SK-N-SH (cell line): Measurements from ENCODE around the gene TSPYL4.

ENCODE experiments used
- CHD2 ChIP-seq: fragments of 150-350 bp; IDR thresholded peaks from 2 replicates; pipeline ENCODE4 v1.6.1; 2018; ENCODE audit warnings: low read length; ENCODE audit not compliant: partially characterized antibody
- ELF1 ChIP-seq: IDR thresholded peaks from 2 replicates; pipeline ENCODE4 v1.4.0; 2012
- EP300 ChIP-seq, 2 experiments: IDR thresholded peaks; 2 replicates each; pipeline versions ENCODE4 v1.4.0 to v1.6.1; 2012; ENCODE audit warnings: borderline replicate concordance in 1 of 2, low read depth in 1 of 2, low read length in 1 of 2
- EZH2phosphoT487 ChIP-seq: fragments of 200-600 bp; sonication (generic); IDR thresholded peaks from 2 replicates; pipeline ENCODE4 v1.6.1; 2017; ENCODE audit warnings: low read depth, mixed run types, mild to moderate bottlenecking, antibody characterized with exemption, moderate library complexity, borderline replicate concordance
- JUND ChIP-seq: IDR thresholded peaks from 2 replicates; pipeline ENCODE4 v1.4.0; 2012
- MAX ChIP-seq: IDR thresholded peaks from 2 replicates; pipeline ENCODE4 v1.4.0; 2012; ENCODE audit warnings: low read depth
- RCOR1 ChIP-seq: fragments of 150-350 bp; IDR thresholded peaks from 2 replicates; pipeline ENCODE4 v1.6.1; 2017; ENCODE audit warnings: antibody characterized with exemption, low read length
- RFX5 ChIP-seq: IDR thresholded peaks from 2 replicates; pipeline ENCODE4 v1.6.1; 2012; ENCODE audit warnings: mild to moderate bottlenecking, improper control_type of control experiment, low read length
- RXRA ChIP-seq: IDR thresholded peaks from 2 replicates; pipeline ENCODE4 v1.4.0; 2012; ENCODE audit warnings: low read depth, mild to moderate bottlenecking, borderline replicate concordance
- TF ChIP-seq, protein P1 (sequence below): fragments of 200-600 bp; sonication (generic); IDR thresholded peaks from 2 replicates; pipeline ENCODE4 v1.6.1; 2017; ENCODE audit warnings: antibody characterized with exemption, mild to moderate bottlenecking, moderate library complexity

DNA sequence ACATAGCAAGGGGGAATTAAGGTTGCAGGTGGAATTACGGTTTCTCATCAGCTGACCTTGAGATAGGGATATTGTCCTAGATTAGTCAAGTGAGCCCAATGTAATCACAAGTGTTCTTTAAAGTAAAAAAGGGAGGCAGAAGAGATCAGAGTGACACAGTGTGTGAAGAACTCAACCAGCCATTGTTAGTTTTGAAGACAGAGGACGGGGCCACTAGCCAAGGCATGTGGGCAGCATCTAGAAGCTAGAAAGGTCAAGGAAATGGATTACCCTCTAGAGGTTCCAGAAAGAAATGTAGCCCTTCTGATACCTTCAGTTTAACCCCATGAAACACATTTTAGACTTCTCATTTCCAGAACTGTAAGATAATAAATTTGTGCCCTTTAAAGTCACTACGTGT, 44.4 kb upstream of the TSPYL4 start:
- TF ChIP-seq RFX5 (no peak), RXRA (no peak), JUND (no peak), MAX (no peak), EZH2phosphoT487 (no peak), EP300 (IDR thresholded peaks at IDR 0.05; ENCODE audit: borderline replicate concordance in 1 of 2, low read depth in 1 of 2, low read length in 1 of 2) (no peak), CHD2 (no peak), RCOR1 (no peak), ELF1 (no peak)
- TF ChIP-seq, protein P1, sequence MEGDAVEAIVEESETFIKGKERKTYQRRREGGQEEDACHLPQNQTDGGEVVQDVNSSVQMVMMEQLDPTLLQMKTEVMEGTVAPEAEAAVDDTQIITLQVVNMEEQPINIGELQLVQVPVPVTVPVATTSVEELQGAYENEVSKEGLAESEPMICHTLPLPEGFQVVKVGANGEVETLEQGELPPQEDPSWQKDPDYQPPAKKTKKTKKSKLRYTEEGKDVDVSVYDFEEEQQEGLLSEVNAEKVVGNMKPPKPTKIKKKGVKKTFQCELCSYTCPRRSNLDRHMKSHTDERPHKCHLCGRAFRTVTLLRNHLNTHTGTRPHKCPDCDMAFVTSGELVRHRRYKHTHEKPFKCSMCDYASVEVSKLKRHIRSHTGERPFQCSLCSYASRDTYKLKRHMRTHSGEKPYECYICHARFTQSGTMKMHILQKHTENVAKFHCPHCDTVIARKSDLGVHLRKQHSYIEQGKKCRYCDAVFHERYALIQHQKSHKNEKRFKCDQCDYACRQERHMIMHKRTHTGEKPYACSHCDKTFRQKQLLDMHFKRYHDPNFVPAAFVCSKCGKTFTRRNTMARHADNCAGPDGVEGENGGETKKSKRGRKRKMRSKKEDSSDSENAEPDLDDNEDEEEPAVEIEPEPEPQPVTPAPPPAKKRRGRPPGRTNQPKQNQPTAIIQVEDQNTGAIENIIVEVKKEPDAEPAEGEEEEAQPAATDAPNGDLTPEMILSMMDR = no peak
